NK-92 treated with Interleukin-12 subunit alpha and Interleukin-12 subunit beta, amount 100 ng/mL, for 24 hours (cell line): Measurements from ENCODE around the gene PSD4.
A peak's percentile ranks its signal among the peaks of the same experiment; 100 is the strongest.

ENCODE experiments used
- DNase-seq: peaks from one replicate; lab custom pipeline; 2025; lab: John Stamatoyannopoulos, UW

The PSD4 gene

GRCh38 chr2:113142290-113142689 is 31.5 kb upstream of the PSD4 start:
- DNase-seq, result no peak

- DNase-seq, result no peak
Observed at GRCh38 chr2:113144259-113144658, 29.5 kb upstream of the PSD4 start.

- DNase-seq, result no peak
Observed at GRCh38 chr2:113148606-113149552, 24.9 kb upstream of the PSD4 start.

GRCh38 chr2:113149553-113150257 is 24.1 kb upstream of the PSD4 start:
- DNase-seq, result no peak

GRCh38 chr2:113150258-113150601 is 23.5 kb upstream of the PSD4 start:
- DNase-seq, result no peak

GRCh38 chr2:113155331-113155730 is 18.4 kb upstream of the PSD4 start:
- DNase-seq, result no peak

GRCh38 chr2:113156278-113157117 is 17.3 kb upstream of the PSD4 start:
- no peak for DNase-seq

- peak; percentile 34 for DNase-seq
Observed at GRCh38 chr2:113157118-113157896, 16.5 kb upstream of the PSD4 start.

GRCh38 chr2:113157897-113158753 is 15.6 kb upstream of the PSD4 start:
- no peak for DNase-seq

GRCh38 chr2:113158884-113159553 is 14.8 kb upstream of the PSD4 start:
- DNase-seq, result no peak

- DNase-seq, result no peak
Observed at GRCh38 chr2:113160248-113160647, 13.5 kb upstream of the PSD4 start.

GRCh38 chr2:113160962-113161361 is 12.8 kb upstream of the PSD4 start:
- DNase-seq, result no peak

GRCh38 chr2:113162173-113162572 is 11.6 kb upstream of the PSD4 start:
- no peak for DNase-seq

- no peak for DNase-seq
Observed at GRCh38 chr2:113162869-113163268, 10.9 kb upstream of the PSD4 start.

GRCh38 chr2:113164215-113164929 is 9.4 kb upstream of the PSD4 start:
- no peak for DNase-seq

GRCh38 chr2:113164930-113165585 is 8.7 kb upstream of the PSD4 start:
- no peak for DNase-seq

GRCh38 chr2:113166187-113166645 is 7.6 kb upstream of the PSD4 start:
- no peak for DNase-seq

GRCh38 chr2:113167115-113167932 is 6.4 kb upstream of the PSD4 start:
- no peak for DNase-seq
